Activated CD8-positive, alpha-beta memory T cell treated with anti-CD3 and anti-CD28 coated beads, Interleukin-2, amount 50 U/mL, for 24 hours (primary cell): ENCODE results near the gene USH1C.

Experiments used
- DNase-seq: peaks from one replicate; pipeline ENCODE4 v3.0.0-alpha.2; 2020; ENCODE audit errors: extremely low read depth

The USH1C gene

GRCh38 chr11:17526326-17526725, 17.9 kb downstream of the USH1C start:
- no peak for DNase-seq

- no peak for DNase-seq
Observed at GRCh38 chr11:17525570-17525969, 18.6 kb downstream of the USH1C start.

GRCh38 chr11:17524221-17524620, 20.0 kb downstream of the USH1C start:
- no peak for DNase-seq

GRCh38 chr11:17522655-17523054, 21.6 kb downstream of the USH1C start:
- no peak for DNase-seq

GRCh38 chr11:17521106-17521900, 22.9 kb downstream of the USH1C start:
- DNase-seq: no peak

- no peak for DNase-seq
Observed at GRCh38 chr11:17519061-17519885, 24.9 kb downstream of the USH1C start.

- DNase-seq: no peak
Observed at GRCh38 chr11:17518366-17518765, 25.9 kb downstream of the USH1C start.

GRCh38 chr11:17517186-17517585, 27.0 kb downstream of the USH1C start:
- no peak for DNase-seq

GRCh38 chr11:17516551-17517150, 27.6 kb downstream of the USH1C start:
- DNase-seq: no peak

- DNase-seq: no peak
Observed at GRCh38 chr11:17515443-17516176, 28.6 kb downstream of the USH1C start.

GRCh38 chr11:17514476-17514875, 29.7 kb downstream of the USH1C start:
- no peak for DNase-seq

- DNase-seq: no peak
Observed at GRCh38 chr11:17513853-17514252, 30.4 kb downstream of the USH1C start.

- no peak for DNase-seq
Observed at GRCh38 chr11:17512101-17512500, 32.1 kb downstream of the USH1C start.

GRCh38 chr11:17511571-17511970, 32.6 kb downstream of the USH1C start:
- DNase-seq: no peak

- DNase-seq: no peak
Observed at GRCh38 chr11:17510507-17511206, 33.6 kb downstream of the USH1C start.

- DNase-seq: no peak
Observed at GRCh38 chr11:17508791-17509190, 35.4 kb downstream of the USH1C start.

- DNase-seq: no peak
Observed at GRCh38 chr11:17508306-17508705, 35.9 kb downstream of the USH1C start.

GRCh38 chr11:17507773-17508172, 36.4 kb downstream of the USH1C start:
- no peak for DNase-seq

- DNase-seq: no peak
Observed at GRCh38 chr11:17506942-17507341, 37.3 kb downstream of the USH1C start.

- no peak for DNase-seq
Observed at GRCh38 chr11:17506314-17506713, 37.9 kb downstream of the USH1C start.

GRCh38 chr11:17505146-17505545, 39.1 kb downstream of the USH1C start:
- DNase-seq: no peak
